Measurements from ENCODE around the gene HAUS3. TPM values are rescaled to one million over a fixed set of nuclear protein-coding genes. Genes with fewer than 3 reads are reported as not detected.

Gene HAUS3
- total and polyA plus RNA-seq, 10 of the 15 experiments (the other 5 are each of a cell fraction or from before 2014, with no cell fraction given), result 4.2 to 23.9 (median 12.3) TPM

GRCh38 chr4:2193326-2193725, 48.6 kb downstream of the HAUS3 start:
- no peaks in the 10 kb centered on the region for H3K9me3 ChIP-seq (replicated peaks; ENCODE audit: control insufficient read depth, insufficient read depth, low read length)
- H3K27me3 ChIP-seq (replicated peaks in 1 of 2; ENCODE audit: control insufficient read depth in 2 of 2, insufficient read depth in 2 of 2, low read length in 1 of 2), result no peaks in the 10 kb centered on the region
- POLR2A ChIA-PET, result no interaction called here
- H4K20me1 ChIP-seq (ENCODE audit: control insufficient read depth, insufficient read depth), result no peaks in the 10 kb centered on the region
- BruUV-seq (replicated peaks), result no TSS peak
- DNase-seq (ENCODE audit: low read depth, low spot score), result no peak
- H3K4me3 ChIP-seq, result no peak overlapping the region
- H3K36me3 ChIP-seq (ENCODE audit: control insufficient read depth in 2 of 2, insufficient read depth in 2 of 2, low read length in 1 of 2), result no peaks in the 10 kb centered on the region
- no peak for ATAC-seq
- WGBS (ENCODE audit: insufficient coverage, insufficient replicate concordance, low lambda C conversion rate, missing lambda C conversion rate), result 76% methylated on average over 7 of the region's 7 CpGs
- TF ChIP-seq SREBF2 (IDR thresholded peaks at IDR 0.05; ENCODE audit: low read length) (no peak), MYC (IDR thresholded peaks at IDR 0.05; ENCODE audit: insufficient read depth, insufficient read length, insufficient replicate concordance, low read length, severe bottlenecking) (no peak), ZNF687 (IDR thresholded peaks at IDR 0.05) (no peak), CHD4 (IDR thresholded peaks at IDR 0.05) (no peak), SMAD1 (IDR thresholded peaks at IDR 0.05; ENCODE audit: low read depth, partially characterized antibody) (no peak), FOXM1 (IDR thresholded peaks at IDR 0.05; ENCODE audit: low read depth, low read length) (no peak), ZNF24 (IDR thresholded peaks at IDR 0.05) (no peak), BHLHE40 (IDR thresholded peaks at IDR 0.05; ENCODE audit: borderline replicate concordance in 1 of 2, low read depth in 2 of 2, low read length in 1 of 2) (no peak), SRF (IDR thresholded peaks at IDR 0.05; ENCODE audit: low read depth in 2 of 2, low read length in 2 of 2) (no peak), TCF7 (IDR thresholded peaks at IDR 0.05; ENCODE audit: borderline replicate concordance) (no peak), REST (IDR thresholded peaks at IDR 0.05; ENCODE audit: low read depth, low read length) (no peak), POU2F2 (IDR thresholded peaks at IDR 0.05; ENCODE audit: borderline replicate concordance, low read depth, low read length) (no peak), STAT3 (IDR thresholded peaks at IDR 0.05; ENCODE audit: low read depth, low read length) (no peak)
- TF ChIP-seq, protein P1, sequence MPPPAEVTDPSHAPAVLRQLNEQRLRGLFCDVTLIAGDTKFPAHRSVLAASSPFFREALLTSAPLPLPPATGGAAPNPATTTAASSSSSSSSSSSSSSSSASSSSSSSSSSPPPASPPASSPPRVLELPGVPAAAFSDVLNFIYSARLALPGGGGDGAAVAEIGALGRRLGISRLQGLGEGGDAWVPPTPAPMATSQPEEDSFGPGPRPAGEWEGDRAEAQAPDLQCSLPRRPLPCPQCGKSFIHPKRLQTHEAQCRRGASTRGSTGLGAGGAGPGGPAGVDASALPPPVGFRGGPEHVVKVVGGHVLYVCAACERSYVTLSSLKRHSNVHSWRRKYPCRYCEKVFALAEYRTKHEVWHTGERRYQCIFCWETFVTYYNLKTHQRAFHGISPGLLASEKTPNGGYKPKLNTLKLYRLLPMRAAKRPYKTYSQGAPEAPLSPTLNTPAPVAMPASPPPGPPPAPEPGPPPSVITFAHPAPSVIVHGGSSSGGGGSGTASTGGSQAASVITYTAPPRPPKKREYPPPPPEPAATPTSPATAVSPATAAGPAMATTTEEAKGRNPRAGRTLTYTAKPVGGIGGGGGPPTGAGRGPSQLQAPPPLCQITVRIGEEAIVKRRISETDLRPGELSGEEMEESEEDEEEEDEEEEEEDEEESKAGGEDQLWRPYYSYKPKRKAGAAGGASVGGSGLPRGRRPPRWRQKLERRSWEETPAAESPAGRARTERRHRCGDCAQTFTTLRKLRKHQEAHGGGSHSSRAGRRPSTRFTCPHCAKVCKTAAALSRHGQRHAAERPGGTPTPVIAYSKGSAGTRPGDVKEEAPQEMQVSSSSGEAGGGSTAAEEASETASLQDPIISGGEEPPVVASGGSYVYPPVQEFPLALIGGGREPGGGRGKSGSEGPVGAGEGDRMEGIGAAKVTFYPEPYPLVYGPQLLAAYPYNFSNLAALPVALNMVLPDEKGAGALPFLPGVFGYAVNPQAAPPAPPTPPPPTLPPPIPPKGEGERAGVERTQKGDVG (CRISPR knock-in tag; IDR thresholded peaks at IDR 0.05), result no peak
- H2AFZ ChIP-seq (ENCODE audit: control insufficient read depth, low read depth, low read length), result no peak overlapping the region
- H3K4me1 ChIP-seq (ENCODE audit: control insufficient read depth, insufficient read depth, low read length), result no peaks in the 10 kb centered on the region
- H3K27ac ChIP-seq (ENCODE audit: control insufficient read depth, insufficient read depth), result no peak overlapping the region
- RAD21 ChIA-PET (ENCODE audit: unreplicated experiment), result no interaction called here
- SMC1A ChIA-PET (ENCODE audit: uncharacterized antibody, unreplicated experiment), result no interaction called here
- H3K4me2 ChIP-seq (ENCODE audit: control insufficient read depth, insufficient read depth), result no peak overlapping the region
- no peak for FAIRE-seq
- H3K79me2 ChIP-seq (ENCODE audit: control insufficient read depth, insufficient read depth, low read length), result no peaks in the 10 kb centered on the region
- intact Hi-C loops (cut with micrococcal nuclease; ENCODE audit: unreplicated experiment), result no loop called here
- in situ Hi-C loops (cut with MboI), result no loop called here
- H3K9ac ChIP-seq (ENCODE audit: control insufficient read depth, insufficient read depth, low read length), result no peak overlapping the region
- CTCF ChIA-PET, result no interaction called here

Data from GM12878 (cell line).